K562 (cell line): ENCODE results near the gene SREBF1. TPM values are rescaled to one million over a fixed set of nuclear protein-coding genes. Genes with fewer than 3 reads are reported as not detected.

Experiments used
- CBX1 ChIP-seq: sonication (generic); IDR thresholded peaks from 2 replicates; pipeline ENCODE4 v1.6.1; 2016; ENCODE audit warnings: antibody characterized with exemption, low read depth, mild to moderate bottlenecking
- CREBBP ChIP-seq: IDR thresholded peaks from one replicate; pipeline ENCODE4 v1.6.1; 2012; ENCODE audit warnings: low read depth, mild to moderate bottlenecking, control low read depth, inconsistent platforms, low read length
- FOXJ2 ChIP-seq: fragments of 200-800 bp; sonication (Bioruptor generic); IDR thresholded peaks from 2 replicates; pipeline ENCODE4 v1.6.1; 2016; ENCODE audit warnings: missing genetic modification characterization, missing compliant biosample characterization
- HMG20B ChIP-seq: fragments of 250-450 bp; sonication (Bioruptor Pico); IDR thresholded peaks from 2 replicates; pipeline ENCODE4 v1.5.0; 2021; ENCODE audit warnings: mild to moderate bottlenecking
- KDM1A ChIP-seq, 2 experiments: fragments of 450-650 bp; IDR thresholded peaks; 2 replicates each; pipeline ENCODE4 v1.6.1; 2016; ENCODE audit warnings: mild to moderate bottlenecking in 2 of 2
- KDM2B ChIP-seq: fragments of 250-450 bp; sonication (Bioruptor Pico); IDR thresholded peaks from 2 replicates; pipeline ENCODE4 v1.8.0; 2021; ENCODE audit warnings: mild to moderate bottlenecking, moderate library complexity
- LARP7 ChIP-seq: fragments of 450-650 bp; IDR thresholded peaks from 2 replicates; pipeline ENCODE4 v1.6.1; 2016
- MTA2 ChIP-seq: fragments of 450-650 bp; IDR thresholded peaks from 2 replicates; pipeline ENCODE4 v1.6.1; 2016; ENCODE audit warnings: low read depth
- MTF1 ChIP-seq: fragments of 250-450 bp; sonication (Bioruptor Pico); IDR thresholded peaks from 2 replicates; pipeline ENCODE4 v1.9.0; 2021; ENCODE audit warnings: moderate library complexity, mild to moderate bottlenecking, inconsistent platforms, borderline replicate concordance
- SMARCC2 ChIP-seq: fragments of 450-650 bp; IDR thresholded peaks from 2 replicates; pipeline ENCODE4 v1.6.1; 2017; ENCODE audit warnings: antibody characterized with exemption, moderate library complexity, mild to moderate bottlenecking, low read depth
- SPI1 ChIP-seq: IDR thresholded peaks from 2 replicates; pipeline ENCODE4 v1.6.1; 2011; ENCODE audit warnings: low read depth, low read length, control low read depth, borderline replicate concordance
- TCF7 ChIP-seq: sonication (generic); IDR thresholded peaks from 2 replicates; pipeline ENCODE4 v1.6.1; 2016; ENCODE audit warnings: antibody characterized with exemption, borderline replicate concordance
- ZBED1 ChIP-seq: IDR thresholded peaks from 2 replicates; pipeline ENCODE4 v1.6.1; 2014
- ZNF445 ChIP-seq: fragments of 250-450 bp; sonication (Bioruptor Pico); IDR thresholded peaks from 2 replicates; pipeline ENCODE4 v1.4.0; 2020; ENCODE audit warnings: low read depth, mild to moderate bottlenecking, moderate library complexity
- polyA plus RNA-seq, 8 experiments: library from polyadenylated mRNA; depleted of rRNA in 4 of 8; stranded (reverse) in 5 of 8; unstranded in 3 of 8; fragments of >200 nt; fragmentation: Nextera tagmentation in 2 of 8; fragmentation: Illumina TruSeq in 1 of 8; extraction: Ambion mirVana in 2 of 8; extraction: Trizol in 1 of 8; gene quantifications; 2 replicates each; pipeline versions ENCODE4 v1.2.1 to v1.2.3, GENCODE V29; 2011 to 2014; ENCODE audit warnings: inconsistent platforms in 1 of 8, missing spikeins in 1 of 8
- total RNA-seq, 7 experiments: library from RNA; depleted of rRNA in 6 of 7; stranded (reverse); fragments of >200 nt in 6 of 7; fragmentation: Illumina TruSeq in 2 of 7; extraction: Trizol in 2 of 7; gene quantifications; 2 replicates each; pipeline versions ENCODE4 v1.2.1 to v1.2.3, GENCODE V29; 2011 to 2021; ENCODE audit warnings: low replicate concordance in 1 of 7
- TF ChIP-seq, protein P1 (sequence below), 3 experiments: fragments of 200-800 bp in 1 of 3; fragments of 250-450 bp in 1 of 3; fragments of 450-650 bp in 1 of 3; sonication (Bioruptor Pico) in 1 of 3; sonication (Bioruptor generic) in 1 of 3; formaldehyde crosslinking in 1 of 3; IDR thresholded peaks; 2 replicates each; pipeline versions ENCODE4 v1.6.1 to v1.8.0; 2016 to 2022; ENCODE audit warnings: mild to moderate bottlenecking in 2 of 3, missing genetic modification characterization in 2 of 3, missing compliant biosample characterization in 1 of 3, moderate library complexity in 1 of 3
- TF ChIP-seq, protein P2 (sequence below): fragments of 250-450 bp; sonication (Bioruptor Pico); IDR thresholded peaks from 2 replicates; pipeline ENCODE4 v1.8.0; 2022; ENCODE audit warnings: inconsistent platforms
- TF ChIP-seq, protein P3 (sequence below): fragments of 250-450 bp; sonication (Bioruptor Pico); IDR thresholded peaks from 2 replicates; pipeline ENCODE4 v1.4.0; 2020; ENCODE audit warnings: mild to moderate bottlenecking
- TF ChIP-seq, protein P4 (sequence below): fragments of 250-450 bp; sonication (Bioruptor Pico); IDR thresholded peaks from 2 replicates; pipeline ENCODE4 v1.8.0; 2022; ENCODE audit warnings: moderate library complexity, mild to moderate bottlenecking, inconsistent platforms

SREBF1 gene
- total and polyA plus RNA-seq, 9 of the 15 experiments (the other 6 are each of a cell fraction or from before 2014, with no cell fraction given) = 1.6 to 169 (median 69.4) TPM

DNA sequence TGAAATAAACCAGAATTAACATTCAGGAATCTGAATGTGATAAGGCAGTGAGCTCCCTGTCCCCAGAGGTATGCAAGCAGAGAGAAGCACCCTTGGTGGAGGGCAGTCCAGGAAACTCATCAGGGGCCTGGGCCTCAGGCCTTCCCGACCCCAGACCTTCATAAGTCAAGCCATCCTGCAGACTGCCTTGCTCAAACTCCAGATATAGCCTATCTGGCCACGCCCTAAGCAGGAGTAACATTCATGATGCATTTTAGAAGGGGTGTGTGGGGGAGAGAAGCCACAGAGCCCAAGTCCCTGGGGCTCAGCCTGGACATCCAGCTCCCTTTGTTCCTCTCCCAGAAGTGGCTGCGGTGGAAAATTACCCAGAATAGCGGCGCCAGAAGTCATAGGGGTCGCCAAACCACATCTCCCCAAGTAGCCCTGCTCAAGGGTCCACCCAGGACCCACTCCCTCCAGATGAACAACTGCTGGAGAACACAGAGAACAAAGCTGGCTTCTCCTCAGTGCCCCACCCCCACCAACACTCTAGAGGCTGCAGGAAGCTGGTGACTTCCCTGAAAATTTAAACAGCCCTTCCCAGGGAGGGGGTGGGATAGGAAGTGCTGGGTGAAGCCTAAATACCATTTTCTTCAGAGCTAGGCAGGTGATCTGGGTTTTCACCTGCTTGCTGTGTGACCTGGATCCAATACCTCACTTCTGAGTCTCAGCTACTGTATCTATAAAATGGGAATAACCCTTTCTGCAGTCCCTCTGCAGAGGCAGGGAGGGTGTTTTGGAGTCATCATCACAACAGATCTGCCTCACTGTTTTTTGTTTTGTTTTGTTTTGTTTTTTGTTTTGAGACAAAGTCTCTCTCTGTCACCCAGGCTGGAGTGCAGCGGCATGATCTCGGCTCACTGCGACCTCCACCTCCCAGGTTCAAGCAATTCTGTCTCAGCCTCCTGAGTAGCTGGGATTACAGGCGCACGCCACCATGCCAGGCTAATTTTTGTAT, 1.5 kb upstream of the SREBF1 start (continued):
- TF ChIP-seq, protein P1, sequence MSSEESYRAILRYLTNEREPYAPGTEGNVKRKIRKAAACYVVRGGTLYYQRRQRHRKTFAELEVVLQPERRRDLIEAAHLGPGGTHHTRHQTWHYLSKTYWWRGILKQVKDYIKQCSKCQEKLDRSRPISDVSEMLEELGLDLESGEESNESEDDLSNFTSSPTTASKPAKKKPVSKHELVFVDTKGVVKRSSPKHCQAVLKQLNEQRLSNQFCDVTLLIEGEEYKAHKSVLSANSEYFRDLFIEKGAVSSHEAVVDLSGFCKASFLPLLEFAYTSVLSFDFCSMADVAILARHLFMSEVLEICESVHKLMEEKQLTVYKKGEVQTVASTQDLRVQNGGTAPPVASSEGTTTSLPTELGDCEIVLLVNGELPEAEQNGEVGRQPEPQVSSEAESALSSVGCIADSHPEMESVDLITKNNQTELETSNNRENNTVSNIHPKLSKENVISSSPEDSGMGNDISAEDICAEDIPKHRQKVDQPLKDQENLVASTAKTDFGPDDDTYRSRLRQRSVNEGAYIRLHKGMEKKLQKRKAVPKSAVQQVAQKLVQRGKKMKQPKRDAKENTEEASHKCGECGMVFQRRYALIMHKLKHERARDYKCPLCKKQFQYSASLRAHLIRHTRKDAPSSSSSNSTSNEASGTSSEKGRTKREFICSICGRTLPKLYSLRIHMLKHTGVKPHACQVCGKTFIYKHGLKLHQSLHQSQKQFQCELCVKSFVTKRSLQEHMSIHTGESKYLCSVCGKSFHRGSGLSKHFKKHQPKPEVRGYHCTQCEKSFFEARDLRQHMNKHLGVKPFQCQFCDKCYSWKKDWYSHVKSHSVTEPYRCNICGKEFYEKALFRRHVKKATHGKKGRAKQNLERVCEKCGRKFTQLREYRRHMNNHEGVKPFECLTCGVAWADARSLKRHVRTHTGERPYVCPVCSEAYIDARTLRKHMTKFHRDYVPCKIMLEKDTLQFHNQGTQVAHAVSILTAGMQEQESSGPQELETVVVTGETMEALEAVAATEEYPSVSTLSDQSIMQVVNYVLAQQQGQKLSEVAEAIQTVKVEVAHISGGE (CRISPR knock-in tag; IDR thresholded peaks at IDR 0.05) = no peak
- TF ChIP-seq ZNF445 (CRISPR knock-in tag) = no peak
- no peak for TF ChIP-seq ZBED1
- 0 out of 2 replicates have a peak, but pooled peaks have one; percentile 47 for TF ChIP-seq FOXJ2
- TF ChIP-seq, protein P2, sequence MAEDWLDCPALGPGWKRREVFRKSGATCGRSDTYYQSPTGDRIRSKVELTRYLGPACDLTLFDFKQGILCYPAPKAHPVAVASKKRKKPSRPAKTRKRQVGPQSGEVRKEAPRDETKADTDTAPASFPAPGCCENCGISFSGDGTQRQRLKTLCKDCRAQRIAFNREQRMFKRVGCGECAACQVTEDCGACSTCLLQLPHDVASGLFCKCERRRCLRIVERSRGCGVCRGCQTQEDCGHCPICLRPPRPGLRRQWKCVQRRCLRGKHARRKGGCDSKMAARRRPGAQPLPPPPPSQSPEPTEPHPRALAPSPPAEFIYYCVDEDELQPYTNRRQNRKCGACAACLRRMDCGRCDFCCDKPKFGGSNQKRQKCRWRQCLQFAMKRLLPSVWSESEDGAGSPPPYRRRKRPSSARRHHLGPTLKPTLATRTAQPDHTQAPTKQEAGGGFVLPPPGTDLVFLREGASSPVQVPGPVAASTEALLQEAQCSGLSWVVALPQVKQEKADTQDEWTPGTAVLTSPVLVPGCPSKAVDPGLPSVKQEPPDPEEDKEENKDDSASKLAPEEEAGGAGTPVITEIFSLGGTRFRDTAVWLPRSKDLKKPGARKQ (CRISPR knock-in tag) = no peak
- TF ChIP-seq, protein P3, sequence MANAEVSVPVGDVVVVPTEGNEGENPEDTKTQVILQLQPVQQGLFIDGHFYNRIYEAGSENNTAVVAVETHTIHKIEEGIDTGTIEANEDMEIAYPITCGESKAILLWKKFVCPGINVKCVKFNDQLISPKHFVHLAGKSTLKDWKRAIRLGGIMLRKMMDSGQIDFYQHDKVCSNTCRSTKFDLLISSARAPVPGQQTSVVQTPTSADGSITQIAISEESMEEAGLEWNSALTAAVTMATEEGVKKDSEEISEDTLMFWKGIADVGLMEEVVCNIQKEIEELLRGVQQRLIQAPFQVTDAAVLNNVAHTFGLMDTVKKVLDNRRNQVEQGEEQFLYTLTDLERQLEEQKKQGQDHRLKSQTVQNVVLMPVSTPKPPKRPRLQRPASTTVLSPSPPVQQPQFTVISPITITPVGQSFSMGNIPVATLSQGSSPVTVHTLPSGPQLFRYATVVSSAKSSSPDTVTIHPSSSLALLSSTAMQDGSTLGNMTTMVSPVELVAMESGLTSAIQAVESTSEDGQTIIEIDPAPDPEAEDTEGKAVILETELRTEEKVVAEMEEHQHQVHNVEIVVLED (CRISPR knock-in tag) = no peak
- TF ChIP-seq KDM2B (CRISPR knock-in tag) = no peak
- TF ChIP-seq MTA2 = 0 out of 2 replicates have a peak, but pooled peaks have one; percentile 12
- peak in 1 of 2 experiments; percentile 55; a peak in 1 of 4 replicates for TF ChIP-seq KDM1A (IDR thresholded peaks at IDR 0.05)
- no peak for TF ChIP-seq SMARCC2
- no peak for TF ChIP-seq CREBBP
- TF ChIP-seq HMG20B (CRISPR knock-in tag) = no peak
- TF ChIP-seq, protein P4, sequence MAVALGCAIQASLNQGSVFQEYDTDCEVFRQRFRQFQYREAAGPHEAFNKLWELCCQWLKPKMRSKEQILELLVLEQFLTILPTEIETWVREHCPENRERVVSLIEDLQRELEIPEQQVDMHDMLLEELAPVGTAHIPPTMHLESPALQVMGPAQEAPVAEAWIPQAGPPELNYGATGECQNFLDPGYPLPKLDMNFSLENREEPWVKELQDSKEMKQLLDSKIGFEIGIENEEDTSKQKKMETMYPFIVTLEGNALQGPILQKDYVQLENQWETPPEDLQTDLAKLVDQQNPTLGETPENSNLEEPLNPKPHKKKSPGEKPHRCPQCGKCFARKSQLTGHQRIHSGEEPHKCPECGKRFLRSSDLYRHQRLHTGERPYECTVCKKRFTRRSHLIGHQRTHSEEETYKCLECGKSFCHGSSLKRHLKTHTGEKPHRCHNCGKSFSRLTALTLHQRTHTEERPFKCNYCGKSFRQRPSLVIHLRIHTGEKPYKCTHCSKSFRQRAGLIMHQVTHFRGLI (CRISPR knock-in tag) = no peak
- no peak for TF ChIP-seq LARP7
- TF ChIP-seq SPI1 = peak; percentile 43; the same call in 1 of the 2 replicates
- no peak for TF ChIP-seq MTF1 (CRISPR knock-in tag)
- TF ChIP-seq TCF7 = 0 out of 2 replicates have a peak, but pooled peaks have one; percentile 29
- no peak; the same call in 1 of the 2 replicates for TF ChIP-seq CBX1
